Measurements from ENCODE around the gene FAM180B.

The FAM180B gene

GRCh38 chr11:47570651-47571356 is 15.7 kb upstream of the FAM180B start:
- DNase-seq = no peak

GRCh38 chr11:47571357-47571729 is 15.1 kb upstream of the FAM180B start:
- DNase-seq = no peak

GRCh38 chr11:47571895-47572294 is 14.6 kb upstream of the FAM180B start:
- no peak for DNase-seq

GRCh38 chr11:47572715-47573255 is 13.7 kb upstream of the FAM180B start:
- no peak for DNase-seq

GRCh38 chr11:47573321-47573720 is 13.2 kb upstream of the FAM180B start:
- DNase-seq = no peak

- no peak for DNase-seq
These were observed 8.9 kb upstream of the FAM180B start for GRCh38 chr11:47577460-47578041.

GRCh38 chr11:47578524-47579494 is 7.7 kb upstream of the FAM180B start, which contains the start of the genes KBTBD4 and NDUFS3:
Gene KBTBD4 (minus strand): TSS chr11:47578970. CDS start chr11:47578951, 19 bp downstream.
Gene NDUFS3 (plus strand): TSS chr11:47579074. CDS start chr11:47579092, 18 bp downstream.
- DNase-seq = peak; percentile 3

- no peak for DNase-seq
These were observed 2.6 kb upstream of the FAM180B start for GRCh38 chr11:47583844-47584243.

- no peak for DNase-seq
These were observed 700 bp downstream of the FAM180B start for GRCh38 chr11:47587039-47587716.

- DNase-seq = peak; percentile 14
These were observed 1.3 kb downstream of the FAM180B start for GRCh38 chr11:47587723-47588326.

- no peak for DNase-seq
These were observed 2.6 kb downstream of the FAM180B start for GRCh38 chr11:47589118-47589517.

- no peak for DNase-seq
These were observed 3.1 kb downstream of the FAM180B start for GRCh38 chr11:47589584-47589976.

- no peak for DNase-seq
These were observed 3.7 kb downstream of the FAM180B start for GRCh38 chr11:47589977-47590861.

GRCh38 chr11:47591764-47592163 is 5.3 kb downstream of the FAM180B start:
- peak; percentile 58 for DNase-seq

- no peak for DNase-seq
These were observed 5.8 kb downstream of the FAM180B start for GRCh38 chr11:47592251-47592650.

- DNase-seq = no peak
These were observed 6.5 kb downstream of the FAM180B start for GRCh38 chr11:47592970-47593369.

GRCh38 chr11:47593492-47593933 is 7.0 kb downstream of the FAM180B start:
- no peak for DNase-seq

- DNase-seq = no peak
These were observed 7.7 kb downstream of the FAM180B start, which contains the start of gene C1QTNF4 for GRCh38 chr11:47593934-47594855. Gene C1QTNF4 (minus strand): TSS chr11:47594411. CDS start chr11:47590810, 3,601 bp downstream.

GRCh38 chr11:47595029-47595428 is 8.6 kb downstream of the FAM180B start:
- DNase-seq = no peak

GRCh38 chr11:47595967-47596366 is 9.5 kb downstream of the FAM180B start:
- DNase-seq = no peak
